GM12872 (cell line): Measurements from ENCODE around the gene STRIP1.
A peak's percentile ranks its signal among the peaks of the same experiment; 100 is the strongest.

Experiments used
- TF ChIP-seq, protein P1 (sequence below): IDR thresholded peaks from 3 replicates; pipeline ENCODE4 v1.5.1; 2011; ENCODE audit warnings: low read depth, mild to moderate bottlenecking, low read length, moderate library complexity; ENCODE audit not compliant: insufficient read depth

STRIP1 gene

GRCh38 chr1:110053552-110054428, 19.4 kb downstream of the STRIP1 start:
- TF ChIP-seq, protein P1, sequence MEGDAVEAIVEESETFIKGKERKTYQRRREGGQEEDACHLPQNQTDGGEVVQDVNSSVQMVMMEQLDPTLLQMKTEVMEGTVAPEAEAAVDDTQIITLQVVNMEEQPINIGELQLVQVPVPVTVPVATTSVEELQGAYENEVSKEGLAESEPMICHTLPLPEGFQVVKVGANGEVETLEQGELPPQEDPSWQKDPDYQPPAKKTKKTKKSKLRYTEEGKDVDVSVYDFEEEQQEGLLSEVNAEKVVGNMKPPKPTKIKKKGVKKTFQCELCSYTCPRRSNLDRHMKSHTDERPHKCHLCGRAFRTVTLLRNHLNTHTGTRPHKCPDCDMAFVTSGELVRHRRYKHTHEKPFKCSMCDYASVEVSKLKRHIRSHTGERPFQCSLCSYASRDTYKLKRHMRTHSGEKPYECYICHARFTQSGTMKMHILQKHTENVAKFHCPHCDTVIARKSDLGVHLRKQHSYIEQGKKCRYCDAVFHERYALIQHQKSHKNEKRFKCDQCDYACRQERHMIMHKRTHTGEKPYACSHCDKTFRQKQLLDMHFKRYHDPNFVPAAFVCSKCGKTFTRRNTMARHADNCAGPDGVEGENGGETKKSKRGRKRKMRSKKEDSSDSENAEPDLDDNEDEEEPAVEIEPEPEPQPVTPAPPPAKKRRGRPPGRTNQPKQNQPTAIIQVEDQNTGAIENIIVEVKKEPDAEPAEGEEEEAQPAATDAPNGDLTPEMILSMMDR = peak; percentile 100

DNA sequence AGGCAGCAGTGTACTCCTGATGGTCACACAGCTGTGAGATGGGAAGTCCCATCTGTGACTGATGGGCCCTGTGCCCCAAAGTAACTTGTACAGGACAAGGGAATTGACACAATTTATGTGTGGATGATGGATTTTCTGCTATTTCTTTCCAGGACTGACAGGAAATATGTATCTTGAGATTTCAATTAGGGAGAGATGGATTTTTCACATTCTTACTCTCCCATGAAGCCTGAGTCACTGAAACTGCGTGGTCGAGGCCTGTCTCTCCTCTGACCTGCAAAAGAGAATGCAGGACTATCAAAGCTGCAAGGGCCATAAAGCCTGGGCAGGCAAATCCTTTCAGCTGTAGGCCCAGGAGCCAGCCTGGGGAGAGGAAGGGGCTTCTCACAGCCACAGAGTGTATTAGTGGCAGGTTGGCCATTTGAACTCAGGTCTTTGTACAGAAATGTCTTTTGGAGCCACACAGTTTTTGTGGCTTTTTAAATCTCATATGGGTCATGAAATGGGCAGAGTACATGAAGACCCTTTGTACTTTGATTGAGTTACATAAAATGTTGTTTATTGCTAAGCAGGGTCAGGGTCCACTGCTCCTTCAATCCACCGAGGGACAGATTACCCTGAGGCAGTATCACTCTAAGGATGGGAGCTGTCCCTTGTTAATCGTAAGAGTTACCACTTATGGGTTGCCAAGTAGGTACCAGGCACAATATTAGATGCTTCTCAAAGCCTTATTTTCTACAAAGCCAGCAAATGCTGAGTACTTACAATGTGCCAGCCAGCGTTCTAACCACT, 21.3 kb downstream of the STRIP1 start:
- TF ChIP-seq, protein P1 = no peak

- TF ChIP-seq, protein P1 = no peak
Observed at GRCh38 chr1:110056285-110056683, 21.9 kb downstream of the STRIP1 start.

GRCh38 chr1:110056776-110057175, 22.4 kb downstream of the STRIP1 start:
- TF ChIP-seq, protein P1 = no peak

DNA sequence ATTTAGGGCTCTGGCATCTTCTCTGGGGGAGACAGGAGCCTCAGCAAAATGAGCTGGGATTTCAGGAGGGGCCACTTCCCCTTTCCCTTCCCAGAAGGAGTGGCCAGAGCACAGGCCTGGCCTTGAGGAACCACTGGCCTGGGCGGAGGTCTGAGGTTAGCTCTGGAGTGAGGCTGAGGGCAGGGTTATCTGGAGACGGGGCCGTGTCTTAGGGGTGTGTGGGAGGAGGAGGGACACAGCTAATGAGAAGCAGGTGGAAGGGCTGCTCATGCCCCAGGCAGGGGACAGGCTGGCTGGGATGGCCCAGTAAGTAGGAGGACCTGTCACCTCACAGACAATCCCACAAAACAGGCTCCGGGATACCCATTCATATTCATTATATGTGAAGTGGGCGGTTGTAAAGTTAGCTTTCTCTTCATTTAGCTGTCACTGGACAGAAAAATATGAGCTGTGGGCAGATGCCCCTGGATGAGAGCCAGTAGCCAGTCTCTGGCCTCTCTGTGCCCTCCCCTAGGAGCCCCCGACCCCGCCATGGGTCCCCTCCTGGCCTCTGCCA, 23.6 kb downstream of the STRIP1 start:
- TF ChIP-seq, protein P1 = no peak

- TF ChIP-seq, protein P1 = no peak
Observed at GRCh38 chr1:110058591-110058990, 24.2 kb downstream of the STRIP1 start.
